Mesenchymal stem cell (in vitro differentiated cells and primary cell): ENCODE data around the gene BLMH.

ENCODE experiments used
- DNase-seq: peaks from one replicate; pipeline ENCODE4 v3.0.0-alpha.2; 2013
- H2AFZ ChIP-seq: one replicate; pipeline ENCODE4 v1.6.1; 2013; ENCODE audit warnings: low read depth, mild to moderate bottlenecking, control low read depth, inconsistent platforms, low read length, moderate library complexity
- H2AK5ac ChIP-seq: 2 replicates; pipeline ENCODE4 v1.6.1; 2013; ENCODE audit warnings: low read length, moderate library complexity, mild to moderate bottlenecking, inconsistent platforms; ENCODE audit not compliant: severe bottlenecking
- H2BK120ac ChIP-seq: one replicate; pipeline ENCODE4 v1.6.1; 2013; ENCODE audit warnings: low read depth, mild to moderate bottlenecking, inconsistent platforms, low read length, moderate library complexity
- H2BK12ac ChIP-seq, 2 experiments: one replicate each; pipeline ENCODE4 v1.6.1; 2013; ENCODE audit warnings: inconsistent platforms in 2 of 2, low read length in 2 of 2, mild to moderate bottlenecking in 2 of 2, moderate library complexity in 2 of 2, control low read depth in 1 of 2
- H2BK15ac ChIP-seq: one replicate; pipeline ENCODE4 v1.6.1; 2013; ENCODE audit warnings: mild to moderate bottlenecking, low read depth, inconsistent platforms; ENCODE audit not compliant: poor library complexity, severe bottlenecking
- H2BK5ac ChIP-seq: 2 replicates; pipeline ENCODE4 v1.6.1; 2013; ENCODE audit warnings: low read depth, mild to moderate bottlenecking, low read length, control low read depth, inconsistent platforms; ENCODE audit not compliant: poor library complexity, severe bottlenecking
- H3K14ac ChIP-seq, 2 experiments: one replicate each; pipeline ENCODE4 v1.6.1; 2013; ENCODE audit warnings: inconsistent platforms in 2 of 2, low read length in 2 of 2, control low read depth in 1 of 2, mild to moderate bottlenecking in 1 of 2, moderate library complexity in 1 of 2
- H3K18ac ChIP-seq, 2 experiments: one replicate each; pipeline ENCODE4 v1.6.1; 2013; ENCODE audit warnings: inconsistent platforms in 2 of 2, low read length in 2 of 2, control low read depth in 1 of 2, low read depth in 1 of 2, mild to moderate bottlenecking in 1 of 2
- H3K23ac ChIP-seq, 2 experiments: one replicate each; pipeline ENCODE4 v1.6.1; 2013; ENCODE audit warnings: inconsistent platforms in 2 of 2, low read length in 2 of 2, mild to moderate bottlenecking in 2 of 2, moderate library complexity in 2 of 2, control low read depth in 1 of 2
- H3K27ac ChIP-seq: 2 replicates; pipeline ENCODE4 v1.5.1; 2013; ENCODE audit warnings: mild to moderate bottlenecking, moderate library complexity, low read length, control low read depth, inconsistent platforms; ENCODE audit not compliant: poor library complexity, severe bottlenecking
- H3K27me3 ChIP-seq, 2 experiments: 2 replicates each; pipeline versions ENCODE4 v1.6.1 to v1.7.0; 2013; ENCODE audit warnings: low read length in 2 of 2, mild to moderate bottlenecking in 2 of 2, moderate library complexity in 2 of 2, control low read depth in 1 of 2, inconsistent platforms in 1 of 2; ENCODE audit not compliant: control insufficient read depth in 1 of 2, insufficient read depth in 1 of 2
- H3K36me3 ChIP-seq, 2 experiments: 2 replicates each; pipeline versions ENCODE4 v1.6.1 to v1.7.0; 2013; ENCODE audit warnings: low read length in 2 of 2, control low read depth in 1 of 2, inconsistent platforms in 1 of 2, low read depth in 1 of 2, mild to moderate bottlenecking in 1 of 2; ENCODE audit not compliant: insufficient read depth in 2 of 2, control insufficient read depth in 1 of 2
- H3K4ac ChIP-seq, 2 experiments: one replicate each; pipeline ENCODE4 v1.6.1; 2013; ENCODE audit warnings: inconsistent platforms in 2 of 2, low read length in 2 of 2, mild to moderate bottlenecking in 2 of 2, moderate library complexity in 2 of 2, control low read depth in 1 of 2, low read depth in 1 of 2
- H3K4me1 ChIP-seq: 2 replicates; pipeline ENCODE4 v1.6.1; 2013; ENCODE audit warnings: low read depth, low read length, control low read depth; ENCODE audit not compliant: control insufficient read depth, insufficient read depth
- H3K4me2 ChIP-seq: 2 replicates; pipeline ENCODE4 v1.6.1; 2013; ENCODE audit warnings: low read length, mild to moderate bottlenecking, inconsistent platforms; ENCODE audit not compliant: poor library complexity, severe bottlenecking
- H3K4me3 ChIP-seq, 2 experiments: 2 replicates each; pipeline versions ENCODE4 v1.5.1 to v1.7.0; 2013; ENCODE audit warnings: low read length in 2 of 2, mild to moderate bottlenecking in 2 of 2, control low read depth in 1 of 2, low read depth in 1 of 2; ENCODE audit not compliant: insufficient read depth in 1 of 2
- H3K79me1 ChIP-seq: replicated peaks from 2 replicates; pipeline ENCODE4 v1.6.1; 2013; ENCODE audit warnings: mild to moderate bottlenecking, control low read depth, low read length, inconsistent platforms; ENCODE audit not compliant: poor library complexity, severe bottlenecking
- H3K9ac ChIP-seq: 2 replicates; pipeline ENCODE4 v1.7.0; 2013; ENCODE audit warnings: mild to moderate bottlenecking, low read length, moderate library complexity
- H3K9me3 ChIP-seq: 2 replicates; pipeline ENCODE4 v1.7.0; 2013; ENCODE audit warnings: mild to moderate bottlenecking, low read length; ENCODE audit not compliant: control insufficient read depth
- H4K8ac ChIP-seq: one replicate; pipeline ENCODE4 v1.6.1; 2013; ENCODE audit warnings: inconsistent platforms, mild to moderate bottlenecking, low read length, moderate library complexity
- H4K91ac ChIP-seq: one replicate; pipeline ENCODE4 v1.6.1; 2013; ENCODE audit warnings: mild to moderate bottlenecking, low read length, inconsistent platforms
- WGBS: methylation state at CpG from one replicate; pipeline ENCODE4 v1.1.7; 2013; ENCODE audit warnings: mixed read lengths; 5-methylcytosine and 5-hydroxymethylcytosine counted together

Gene BLMH

DNA sequence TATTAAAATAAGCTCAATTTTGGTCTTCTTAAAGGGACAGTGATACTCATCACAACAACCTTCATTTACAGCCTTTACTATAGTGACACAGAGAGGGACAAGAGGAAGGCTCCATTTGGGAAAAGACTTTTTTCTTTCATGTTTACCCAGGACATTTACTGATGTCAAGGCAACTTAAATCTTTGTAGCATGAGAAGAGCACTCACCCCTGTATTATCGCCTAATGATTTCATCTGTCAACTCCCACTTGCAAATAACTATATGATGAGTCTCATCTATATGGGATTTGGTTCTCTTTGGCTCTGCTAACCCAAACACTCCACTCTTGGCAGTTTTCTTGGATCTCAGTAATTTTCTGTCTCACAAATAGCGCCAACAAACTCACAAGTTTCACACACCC, 24.1 kb downstream of the BLMH start:
- no peak for DNase-seq
- Histone ChIP-seq H4K91ac (no peak overlapping the region), H3K18ac (no peak overlapping the region), H2BK120ac (no peak overlapping the region), H3K9ac (no peak overlapping the region), H3K27me3 (no peaks in the 10 kb centered on the region), H2AFZ (no peak overlapping the region), H3K9me3 (no peaks in the 10 kb centered on the region), H2BK12ac (no peak overlapping the region), H2BK15ac (no peak overlapping the region), H3K23ac (no peak overlapping the region), H4K8ac (no peak overlapping the region), H3K4me1 (peaks cover 7% of the 10 kb centered on the region), H3K14ac (no peak overlapping the region), H2BK5ac (no peak overlapping the region), H3K79me1 (peaks cover 9% of the 10 kb centered on the region), H2AK5ac (no peak overlapping the region), H3K36me3 (peaks cover 8 to 80% of the 10 kb centered on the region in 2 experiments), H3K4ac (no peak overlapping the region), H3K4me3 (no peak overlapping the region), H3K27ac (no peak overlapping the region), H3K4me2 (no peak overlapping the region)
- 89% methylated on average over 2 of the region's 2 CpGs for WGBS

DNA sequence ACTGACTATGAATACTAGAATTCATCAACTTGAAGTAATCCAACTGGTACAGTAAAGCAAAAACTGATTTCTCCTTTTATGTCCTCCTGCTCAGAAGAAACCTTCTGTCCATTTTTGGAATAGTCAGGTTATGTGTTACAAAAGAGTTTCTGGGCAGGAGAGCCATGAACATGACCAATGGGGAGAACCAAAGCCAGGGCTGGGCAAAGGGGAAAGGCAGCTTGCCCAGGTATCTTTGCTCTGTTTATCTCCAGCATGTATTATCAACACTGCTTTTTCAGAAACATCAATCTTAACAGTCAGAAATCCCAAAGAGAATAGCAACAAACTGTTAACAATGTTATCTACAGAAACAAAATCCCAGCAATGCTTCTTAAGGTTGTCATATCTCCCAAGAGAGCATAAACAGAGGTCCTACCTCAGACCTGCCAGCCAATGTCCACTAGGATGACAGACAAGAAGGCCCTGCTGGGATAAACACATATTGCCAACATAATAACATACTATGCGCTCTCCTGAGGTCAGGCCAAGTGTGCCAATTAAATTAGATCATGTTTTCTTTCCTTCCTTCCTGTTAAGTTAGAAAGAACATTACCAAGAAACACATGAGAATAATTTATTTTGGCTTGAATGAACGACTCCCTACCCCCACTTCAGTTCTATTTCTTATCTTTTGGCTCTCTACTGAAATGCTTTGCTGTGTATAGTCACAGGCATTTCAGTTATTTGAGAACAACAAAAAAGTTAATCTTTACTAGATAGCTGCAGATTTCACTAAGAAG, 28.0 kb downstream of the BLMH start:
- Histone ChIP-seq H2AFZ (no peak overlapping the region), H3K36me3 (peaks cover 9 to 77% of the 10 kb centered on the region in 2 experiments), H3K9me3 (no peaks in the 10 kb centered on the region), H3K27me3 (no peaks in the 10 kb centered on the region), H3K27ac (peak overlapping the region; percentile 93), H4K91ac (no peak overlapping the region), H3K4me1 (peaks cover 7% of the 10 kb centered on the region), H3K4ac (no peak overlapping the region), H2BK120ac (no peak overlapping the region), H3K4me3 (no peak overlapping the region), H2AK5ac (peak overlapping the region; percentile 95), H3K4me2 (no peak overlapping the region), H2BK15ac (no peak overlapping the region), H2BK5ac (no peak overlapping the region), H3K14ac (no peak overlapping the region), H3K79me1 (peaks cover 17% of the 10 kb centered on the region), H3K23ac (no peak overlapping the region), H2BK12ac (no peak overlapping the region), H3K9ac (no peak overlapping the region), H3K18ac (no peak overlapping the region), H4K8ac (no peak overlapping the region)
- 100% methylated on average over 1 of the region's 2 CpGs for WGBS
- no peak for DNase-seq

DNA sequence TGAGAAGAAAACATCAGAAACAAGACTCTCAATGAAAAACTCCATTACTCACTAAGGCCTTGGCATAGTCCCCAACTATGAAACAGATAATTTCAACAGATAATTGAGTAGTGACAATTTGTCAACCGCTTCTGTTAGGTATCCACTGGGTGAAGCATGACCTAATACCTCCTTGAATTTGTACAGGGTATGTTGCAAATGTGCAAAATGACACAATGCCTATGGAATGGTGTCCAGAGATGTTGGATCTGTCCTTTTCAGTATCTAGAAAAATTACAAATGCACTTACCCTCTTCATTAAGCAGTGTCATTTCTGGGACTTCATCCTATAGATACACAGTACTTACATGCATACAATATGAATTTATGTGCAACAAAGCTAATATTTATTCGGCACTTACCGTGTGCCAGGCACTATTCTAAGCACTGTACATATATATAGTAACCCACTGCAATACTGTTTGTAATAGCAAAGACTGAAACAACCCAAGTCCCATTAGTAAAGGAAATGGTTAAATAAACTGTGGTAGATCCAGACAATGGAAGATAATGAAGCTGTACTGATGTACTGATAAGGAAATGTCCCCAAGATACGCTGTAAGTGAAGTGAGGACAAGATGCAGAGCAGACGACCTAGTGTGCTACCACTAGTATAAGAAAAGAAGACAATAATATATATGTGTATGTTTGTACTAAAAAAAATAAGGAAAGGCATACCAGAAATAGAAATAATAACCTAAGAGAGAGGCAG, 34.8 kb downstream of the BLMH start:
- no peak overlapping the region for H4K8ac ChIP-seq
- no peak overlapping the region for H2BK12ac ChIP-seq
- H3K79me1 ChIP-seq: peaks cover 19% of the 10 kb centered on the region
- no peak overlapping the region for H3K14ac ChIP-seq
- no peaks in the 10 kb centered on the region for H3K27me3 ChIP-seq
- no peak overlapping the region for H2BK15ac ChIP-seq
- H3K4ac ChIP-seq: no peak overlapping the region
- no peak overlapping the region for H2BK5ac ChIP-seq
- H3K9ac ChIP-seq: no peak overlapping the region
- H2AK5ac ChIP-seq: no peak overlapping the region
- no peak overlapping the region for H2BK120ac ChIP-seq
- H3K27ac ChIP-seq: no peak overlapping the region
- no peak overlapping the region for H4K91ac ChIP-seq
- no peak overlapping the region for H3K23ac ChIP-seq
- H3K9me3 ChIP-seq: no peaks in the 10 kb centered on the region
- no peak overlapping the region for H3K4me2 ChIP-seq
- H3K18ac ChIP-seq: no peak overlapping the region
- peaks cover 4% of the 10 kb centered on the region for H3K4me1 ChIP-seq
- H3K4me3 ChIP-seq: no peak overlapping the region
- H3K36me3 ChIP-seq: peaks cover 15 to 55% of the 10 kb centered on the region in 2 experiments
- H2AFZ ChIP-seq: no peak overlapping the region
- peak; percentile 67 for DNase-seq
- 81% methylated on average over 2 of the region's 5 CpGs for WGBS

GRCh38 chr17:30254150-30254549, 37.6 kb downstream of the BLMH start:
- H3K4me2 ChIP-seq: no peak overlapping the region
- no peak overlapping the region for H3K9ac ChIP-seq
- H3K14ac ChIP-seq: no peak overlapping the region
- no peak overlapping the region for H2BK12ac ChIP-seq
- no peak overlapping the region for H3K4me3 ChIP-seq
- H3K18ac ChIP-seq: no peak overlapping the region
- no peak overlapping the region for H2BK5ac ChIP-seq
- H3K4me1 ChIP-seq: peaks cover 4% of the 10 kb centered on the region
- H3K4ac ChIP-seq: no peak overlapping the region
- no peaks in the 10 kb centered on the region for H3K9me3 ChIP-seq
- WGBS: 96% methylated on average over 1 of the region's 1 CpG
- H3K27ac ChIP-seq: no peak overlapping the region
- H3K23ac ChIP-seq: no peak overlapping the region
- no peak for DNase-seq
- H2AFZ ChIP-seq: no peak overlapping the region
- no peaks in the 10 kb centered on the region for H3K27me3 ChIP-seq
- peaks cover 18 to 50% of the 10 kb centered on the region in 2 experiments for H3K36me3 ChIP-seq
- no peak overlapping the region for H2BK15ac ChIP-seq
- peaks cover 10% of the 10 kb centered on the region for H3K79me1 ChIP-seq
- no peak overlapping the region for H4K8ac ChIP-seq
- no peak overlapping the region for H4K91ac ChIP-seq
- no peak overlapping the region for H2BK120ac ChIP-seq
- H2AK5ac ChIP-seq: no peak overlapping the region
